ENCODE measurements around the gene PSMD13.
A peak's percentile ranks its signal among the peaks of the same experiment; 100 is the strongest.

PSMD13 gene

GRCh38 chr11:250740-251299 is 14.0 kb downstream of the PSMD13 start:
- Histone ChIP-seq H4K20me1 (ENCODE audit: insufficient read depth, low read length) (no peaks in the 10 kb centered on the region), H3K27me3 (replicated peaks; ENCODE audit: insufficient read depth, low read length) (no peaks in the 10 kb centered on the region), H3K27ac (ENCODE audit: low read length) (no peak overlapping the region), H3K4me2 (ENCODE audit: low read depth, low read length) (no peak overlapping the region), H3K9me2 (replicated peaks; ENCODE audit: insufficient read depth, low read length) (no peaks in the 10 kb centered on the region), H2AFZ (ENCODE audit: low read length) (no peak overlapping the region), H3K4me3 (ENCODE audit: low read length) (no peak overlapping the region), H3K9me3 (replicated peaks; ENCODE audit: insufficient read depth, low read length) (no peaks in the 10 kb centered on the region), H3K4me1 (ENCODE audit: low read length) (no peaks in the 10 kb centered on the region), H3K79me2 (ENCODE audit: low read length) (no peaks in the 10 kb centered on the region), H3F3A (ENCODE audit: insufficient read depth, low read length) (no peaks in the 10 kb centered on the region; the same call in 1 of the 2 replicates), H3K9ac (ENCODE audit: low read length) (no peak overlapping the region), H3K36me3 (replicated peaks; ENCODE audit: insufficient read depth, low read length) (peaks cover 12% of the 10 kb centered on the region; the same call in 1 of the 2 replicates)
- peak; percentile 57 for DNase-seq
- TF ChIP-seq EZH2phosphoT487 (IDR thresholded peaks at IDR 0.05; ENCODE audit: low read length) (no peak), CTCF (IDR thresholded peaks at IDR 0.05; ENCODE audit: low read length) (peak; percentile 55)

DNA sequence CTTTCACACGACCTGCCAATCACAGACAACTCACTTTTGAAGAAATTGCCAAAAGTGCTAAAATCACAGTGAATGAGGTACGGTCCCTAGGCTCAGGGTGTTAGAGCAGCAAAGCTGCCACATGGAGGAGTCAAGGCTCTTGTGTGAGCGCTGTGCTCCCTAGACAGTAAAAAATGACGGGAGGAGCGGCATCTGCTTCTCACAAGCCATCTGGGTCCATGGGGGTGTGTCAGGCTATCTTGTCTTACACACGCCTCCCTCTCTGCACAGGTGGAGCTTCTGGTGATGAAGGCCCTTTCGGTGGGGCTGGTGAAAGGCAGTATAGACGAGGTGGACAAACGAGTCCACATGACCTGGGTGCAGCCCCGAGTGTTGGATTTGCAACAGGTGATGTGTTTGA is 14.8 kb downstream of the PSMD13 start:
- H3K9me2 ChIP-seq (replicated peaks; ENCODE audit: insufficient read depth, low read length) = no peaks in the 10 kb centered on the region
- DNase-seq = no peak
- peaks cover 12% of the 10 kb centered on the region; the same call in 1 of the 2 replicates for H3K36me3 ChIP-seq (replicated peaks; ENCODE audit: insufficient read depth, low read length)
- no peaks in the 10 kb centered on the region for H4K20me1 ChIP-seq (ENCODE audit: insufficient read depth, low read length)
- H3K27me3 ChIP-seq (replicated peaks; ENCODE audit: insufficient read depth, low read length) = no peaks in the 10 kb centered on the region
- H3F3A ChIP-seq (ENCODE audit: insufficient read depth, low read length) = no peaks in the 10 kb centered on the region; the same call in 1 of the 2 replicates
- no peaks in the 10 kb centered on the region for H3K79me2 ChIP-seq (ENCODE audit: low read length)
- no peak overlapping the region for H3K9ac ChIP-seq (ENCODE audit: low read length)
- H3K4me3 ChIP-seq (ENCODE audit: low read length) = no peak overlapping the region
- no peak overlapping the region for H2AFZ ChIP-seq (ENCODE audit: low read length)
- H3K27ac ChIP-seq (ENCODE audit: low read length) = no peak overlapping the region
- TF ChIP-seq EZH2 (optimal IDR thresholded peaks at IDR 0.05; ENCODE audit: low read depth, low read length) = no peak
- TF ChIP-seq CTCF (IDR thresholded peaks at IDR 0.05; ENCODE audit: low read length) = no peak
- TF ChIP-seq EZH2phosphoT487 (IDR thresholded peaks at IDR 0.05; ENCODE audit: low read length) = no peak
- no peak overlapping the region for H3K4me2 ChIP-seq (ENCODE audit: low read depth, low read length)
- no peaks in the 10 kb centered on the region for H3K9me3 ChIP-seq (replicated peaks; ENCODE audit: insufficient read depth, low read length)
- no peaks in the 10 kb centered on the region for H3K4me1 ChIP-seq (ENCODE audit: low read length)

GRCh38 chr11:252666-253065 is 15.9 kb downstream of the PSMD13 start:
- H4K20me1 ChIP-seq (ENCODE audit: insufficient read depth, low read length) = no peaks in the 10 kb centered on the region
- no peaks in the 10 kb centered on the region for H3K9me3 ChIP-seq (replicated peaks; ENCODE audit: insufficient read depth, low read length)
- no peaks in the 10 kb centered on the region for H3K4me1 ChIP-seq (ENCODE audit: low read length)
- TF ChIP-seq EZH2phosphoT487 (IDR thresholded peaks at IDR 0.05; ENCODE audit: low read length) = no peak
- TF ChIP-seq CTCF (IDR thresholded peaks at IDR 0.05; ENCODE audit: low read length) = no peak
- no peak for TF ChIP-seq EZH2 (optimal IDR thresholded peaks at IDR 0.05; ENCODE audit: low read depth, low read length)
- no peaks in the 10 kb centered on the region for H3K27me3 ChIP-seq (replicated peaks; ENCODE audit: insufficient read depth, low read length)
- no peaks in the 10 kb centered on the region; the same call in 1 of the 2 replicates for H3F3A ChIP-seq (ENCODE audit: insufficient read depth, low read length)
- no peak overlapping the region for H3K4me3 ChIP-seq (ENCODE audit: low read length)
- no peaks in the 10 kb centered on the region for H3K9me2 ChIP-seq (replicated peaks; ENCODE audit: insufficient read depth, low read length)
- no peak overlapping the region for H2AFZ ChIP-seq (ENCODE audit: low read length)
- H3K27ac ChIP-seq (ENCODE audit: low read length) = no peak overlapping the region
- H3K36me3 ChIP-seq (replicated peaks; ENCODE audit: insufficient read depth, low read length) = peaks cover 12% of the 10 kb centered on the region; the same call in 1 of the 2 replicates
- no peak overlapping the region for H3K9ac ChIP-seq (ENCODE audit: low read length)
- DNase-seq = no peak
- no peaks in the 10 kb centered on the region for H3K79me2 ChIP-seq (ENCODE audit: low read length)
- H3K4me2 ChIP-seq (ENCODE audit: low read depth, low read length) = no peak overlapping the region

All from MM.1S (cell line).